ENCODE results near the gene DMKN. TPM values are rescaled to one million over a fixed set of nuclear protein-coding genes. Genes with fewer than 3 reads are reported as not detected.

Gene DMKN
- polyA plus RNA-seq, 1 donor = 36.0 TPM

DNA sequence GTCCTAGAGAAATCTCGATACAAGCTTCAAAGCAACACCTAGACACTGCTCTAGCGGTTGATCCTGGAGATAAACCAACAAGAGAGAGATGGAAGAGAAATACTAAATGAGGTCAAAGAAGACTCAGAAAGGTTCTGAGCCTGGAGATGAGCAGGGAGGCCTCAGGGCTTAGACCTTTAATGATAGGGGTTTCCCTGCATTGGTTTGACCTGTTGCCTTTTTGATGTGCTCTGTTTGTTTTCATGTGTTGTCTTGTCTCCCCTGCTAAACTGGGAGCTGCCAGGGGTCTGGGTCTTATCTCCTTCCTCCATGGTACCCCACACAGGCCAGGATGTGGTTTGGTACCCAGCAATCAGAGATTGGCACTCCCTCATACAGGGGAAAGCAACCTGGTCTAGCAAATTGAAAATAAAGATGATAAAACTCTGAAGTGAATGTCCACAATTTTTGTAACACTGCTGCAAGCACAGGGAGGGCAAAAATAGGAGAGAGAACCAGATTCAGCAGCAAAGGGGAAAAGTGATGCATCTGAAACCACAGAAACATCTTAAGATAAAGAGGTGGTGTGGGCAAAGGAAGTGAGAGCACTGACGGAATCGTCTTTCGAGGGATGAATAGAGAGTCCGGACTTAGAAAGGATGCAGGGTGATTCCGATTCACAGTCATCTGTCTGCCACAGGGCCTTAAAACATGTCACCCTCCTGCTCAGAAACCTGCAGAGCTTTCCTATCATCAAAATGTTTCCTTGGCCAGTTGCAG is 61.9 kb downstream of the DMKN start:
- H3K27me3 ChIP-seq (ENCODE audit: control insufficient read depth, insufficient read depth, low read length) = no peaks in the 10 kb centered on the region
- H3K36me3 ChIP-seq (ENCODE audit: control insufficient read depth, insufficient read depth, low read length) = no peaks in the 10 kb centered on the region
- H3K9me3 ChIP-seq (ENCODE audit: control insufficient read depth, low read depth, low read length) = peaks cover 4% of the 10 kb centered on the region
- no peak for DNase-seq
- no peak overlapping the region for H3K27ac ChIP-seq (ENCODE audit: low read length)
- WGBS (ENCODE audit: insufficient coverage, low lambda C conversion rate) = 80% methylated on average over 1 of the region's 7 CpGs
- peaks cover 16% of the 10 kb centered on the region for H3K4me1 ChIP-seq (ENCODE audit: control insufficient read depth, insufficient read depth, low read length)
- H3K4me3 ChIP-seq (ENCODE audit: low read length) = no peak overlapping the region

- Histone ChIP-seq H3K27me3 (ENCODE audit: control insufficient read depth, insufficient read depth, low read length) (no peaks in the 10 kb centered on the region), H3K36me3 (ENCODE audit: control insufficient read depth, insufficient read depth, low read length) (no peaks in the 10 kb centered on the region), H3K9me3 (ENCODE audit: control insufficient read depth, low read depth, low read length) (peaks cover 4% of the 10 kb centered on the region), H3K27ac (ENCODE audit: low read length) (peak overlapping the region; percentile 50), H3K4me3 (ENCODE audit: low read length) (no peak overlapping the region), H3K4me1 (ENCODE audit: control insufficient read depth, insufficient read depth, low read length) (peaks cover 16% of the 10 kb centered on the region)
- no CpG with 5 or more reads among the region's 27 CpGs for WGBS (ENCODE audit: insufficient coverage, low lambda C conversion rate)
- DNase-seq = peak in 1 of 2 donors; percentile 78
These were observed 63.9 kb downstream of the DMKN start for GRCh38 chr19:35449359-35450043.

- peak within 1 kb of the TSS; percentile 48 for H3K27ac ChIP-seq (ENCODE audit: low read length)
- no peak for DNase-seq
- 69% methylated on average over 7 of the region's 12 CpGs for WGBS (ENCODE audit: insufficient coverage, low lambda C conversion rate)
- no peaks in the 10 kb centered on the region for H3K36me3 ChIP-seq (ENCODE audit: control insufficient read depth, insufficient read depth, low read length)
- peaks cover 4% of the 10 kb centered on the region for H3K9me3 ChIP-seq (ENCODE audit: control insufficient read depth, low read depth, low read length)
- H3K4me3 ChIP-seq (ENCODE audit: low read length) = no peak within 1 kb of the TSS
- H3K27me3 ChIP-seq (ENCODE audit: control insufficient read depth, insufficient read depth, low read length) = no peaks in the 10 kb centered on the region
- peaks cover 16% of the 10 kb centered on the region for H3K4me1 ChIP-seq (ENCODE audit: control insufficient read depth, insufficient read depth, low read length)
These were observed 65.6 kb downstream of the DMKN start, which contains the start of gene FFAR2 for GRCh38 chr19:35447606-35448469. Gene FFAR2 (plus strand): TSS chr19:35448257. CDS start chr19:35449715, 1,458 bp downstream.

Other genes with a start within 250 kb of the DMKN start
- 121 TPM for gene USF2, start 244.7 kb downstream of the DMKN start, polyA plus RNA-seq
- gene HAMP, start 231.1 kb downstream of the DMKN start, polyA plus RNA-seq = 1.4 TPM
- gene MAG, start 221.5 kb downstream of the DMKN start, polyA plus RNA-seq = 0.37 TPM
- gene CD22, start 184.5 kb downstream of the DMKN start, polyA plus RNA-seq = 2.2 TPM
- gene FFAR1, start 165.7 kb downstream of the DMKN start, polyA plus RNA-seq = 1.8 TPM
- 0.79 TPM for gene FFAR3, start 155.2 kb downstream of the DMKN start, polyA plus RNA-seq
- 0.22 TPM for gene GPR42, start 142.6 kb downstream of the DMKN start, polyA plus RNA-seq
- gene FFAR2, start 65.4 kb downstream of the DMKN start, polyA plus RNA-seq = 3.1 TPM
- gene KRTDAP, start 23.2 kb downstream of the DMKN start, polyA plus RNA-seq = 0.40 TPM
- not detected for gene SBSN, start 14.7 kb upstream of the DMKN start, polyA plus RNA-seq
- gene GAPDHS, start 19.8 kb upstream of the DMKN start, polyA plus RNA-seq = not detected
- gene TMEM147, start 32.0 kb upstream of the DMKN start, polyA plus RNA-seq = 89.6 TPM
- gene ATP4A, start 50.0 kb upstream of the DMKN start, polyA plus RNA-seq = not detected
- not detected for gene PMIS2, start 72.5 kb upstream of the DMKN start, polyA plus RNA-seq
- 13.3 TPM for gene HAUS5, start 99.1 kb upstream of the DMKN start, polyA plus RNA-seq
- gene RBM42, start 115.4 kb upstream of the DMKN start, polyA plus RNA-seq = 56.9 TPM
- 1.5 TPM for gene ETV2, start 128.1 kb upstream of the DMKN start, polyA plus RNA-seq
- 356 TPM for gene COX6B1, start 134.7 kb upstream of the DMKN start, polyA plus RNA-seq
- 0.04 TPM for gene UPK1A, start 152.9 kb upstream of the DMKN start, polyA plus RNA-seq
- 0.51 TPM for gene ZBTB32, start 190.9 kb upstream of the DMKN start, polyA plus RNA-seq
- 33.2 TPM for gene KMT2B, start 204.4 kb upstream of the DMKN start, polyA plus RNA-seq
- 3.8 TPM for gene IGFLR1, start 228.8 kb upstream of the DMKN start, polyA plus RNA-seq
- 31.2 TPM for gene U2AF1L4, start 231.8 kb upstream of the DMKN start, polyA plus RNA-seq
- 63.3 TPM for gene PSENEN, start 232.0 kb upstream of the DMKN start, polyA plus RNA-seq
- 11.3 TPM for gene LIN37, start 234.9 kb upstream of the DMKN start, polyA plus RNA-seq
- gene HSPB6, start 243.4 kb upstream of the DMKN start, polyA plus RNA-seq = 50.2 TPM
- 16.3 TPM for gene PROSER3, start 244.5 kb upstream of the DMKN start, polyA plus RNA-seq

Measured in large intestine (tissue), 3 donors.